Panc1 (cell line): Measurements from ENCODE around the gene SHQ1. TPM values are rescaled to one million over a fixed set of nuclear protein-coding genes. Genes with fewer than 3 reads are reported as not detected.

Source experiments
- ATAC-seq: fragments of 200-7000 bp; cut with Tn5 transposase; 2 replicates; pipeline ENCODE4 v1.9.1; 2020; ENCODE audit warnings: mild to moderate bottlenecking, moderate library complexity
- BruUV-seq: library from RNA; stranded (reverse); fragments of 400-500 nt; replicated peaks from 2 replicates; lab custom pipeline; 2021; lab: Mats Ljungman, UMichigan
- CTCF ChIA-PET: fragments of 300-600 bp; sonication (Branson Sonifier 250); formaldehyde crosslinking; loops from one replicate; lab custom pipeline; 2022; ENCODE audit warnings: antibody characterized with exemption; lab: Charles Lee
- POLR2A ChIA-PET: fragments of 300-600 bp; sonication (Branson Sonifier 250); formaldehyde crosslinking; loops from one replicate; lab custom pipeline; 2022; ENCODE audit warnings: antibody characterized with exemption; lab: Charles Lee
- DNase-seq: peaks from one replicate; pipeline ENCODE4 v3.0.0-alpha.2; 2010; ENCODE audit warnings: low read depth, low spot score
- H3K27ac ChIP-seq: 2 replicates; pipeline ENCODE4 v1.5.1; 2011; ENCODE audit warnings: mild to moderate bottlenecking, low read length, inconsistent platforms
- H3K27me3 ChIP-seq: fragments of 200-500 bp; sonication (Bioruptor generic); 2 replicates; pipeline ENCODE4 v1.6.0; 2014; ENCODE audit warnings: low read length, inconsistent platforms; ENCODE audit not compliant: control insufficient read depth, insufficient read depth
- H3K36me3 ChIP-seq: fragments of 200-500 bp; sonication (Bioruptor generic); 2 replicates; pipeline ENCODE4 v1.5.1; 2014; ENCODE audit warnings: inconsistent platforms, mild to moderate bottlenecking, low read length, moderate library complexity; ENCODE audit not compliant: control insufficient read depth, insufficient read depth
- H3K4me1 ChIP-seq: 2 replicates; pipeline ENCODE4 v1.5.1; 2011; ENCODE audit warnings: inconsistent platforms, mild to moderate bottlenecking, low read length, moderate library complexity; ENCODE audit not compliant: control insufficient read depth, insufficient read depth
- H3K4me3 ChIP-seq, 2 experiments: 2 replicates each; pipeline ENCODE4 v1.5.1; 2011 to 2012; ENCODE audit warnings: low read depth in 2 of 2, low read length in 2 of 2, mild to moderate bottlenecking in 2 of 2, inconsistent platforms in 1 of 2, moderate library complexity in 1 of 2
- H3K9me3 ChIP-seq: fragments of 200-500 bp; sonication (Bioruptor generic); 2 replicates; pipeline ENCODE4 v1.5.1; 2014; ENCODE audit warnings: low read depth, mild to moderate bottlenecking, inconsistent platforms, low read length, moderate library complexity; ENCODE audit not compliant: control insufficient read depth, insufficient read depth
- POLR2AphosphoS5 ChIP-seq: IDR thresholded peaks from 2 replicates; pipeline ENCODE4 v1.6.1; 2012; ENCODE audit warnings: mild to moderate bottlenecking, low read depth, low read length, moderate library complexity
- SIN3A ChIP-seq: IDR thresholded peaks from 2 replicates; pipeline ENCODE4 v1.6.1; 2012; ENCODE audit warnings: low read depth, mild to moderate bottlenecking, low read length, moderate library complexity, borderline replicate concordance; ENCODE audit not compliant: insufficient read depth
- TCF7L2 ChIP-seq: IDR thresholded peaks from 2 replicates; pipeline ENCODE4 v1.6.1; 2011; ENCODE audit warnings: mild to moderate bottlenecking, low read depth, low read length, inconsistent platforms
- in situ Hi-C: cut with HindIII; loops from 2 replicates; pipeline ENCODE4 v1.10.0; 2016; ENCODE audit warnings: low sequenced_read_pairs, low pct_unique_long_range_greater_than_20kb
- intact Hi-C: fragments of 100-400 bp; cut with micrococcal nuclease; formaldehyde crosslinking; loops from one replicate; pipeline ENCODE4 v1.10.0; 2022; ENCODE audit not compliant: unreplicated experiment
- total RNA-seq: library from RNA; stranded (reverse); gene quantifications from one replicate; pipeline ENCODE4 v1.2.1, GENCODE V29; 2021; ENCODE audit not compliant: unreplicated experiment
- TF ChIP-seq, protein P1 (sequence below), 2 experiments: IDR thresholded peaks; 2 replicates each; pipeline ENCODE4 v1.6.1; 2011 to 2012; ENCODE audit warnings: low read depth in 2 of 2, control low read depth in 1 of 2, low read length in 1 of 2, mild to moderate bottlenecking in 1 of 2, moderate library complexity in 1 of 2; ENCODE audit not compliant: insufficient read depth in 1 of 2
- TF ChIP-seq, protein P2 (sequence below): fragments of 450-650 bp; IDR thresholded peaks from 2 replicates; pipeline ENCODE4 v1.5.1; 2017; ENCODE audit warnings: mild to moderate bottlenecking

The SHQ1 gene
- total RNA-seq, 1 experiment from 2014 or later: 21.0 TPM

DNA sequence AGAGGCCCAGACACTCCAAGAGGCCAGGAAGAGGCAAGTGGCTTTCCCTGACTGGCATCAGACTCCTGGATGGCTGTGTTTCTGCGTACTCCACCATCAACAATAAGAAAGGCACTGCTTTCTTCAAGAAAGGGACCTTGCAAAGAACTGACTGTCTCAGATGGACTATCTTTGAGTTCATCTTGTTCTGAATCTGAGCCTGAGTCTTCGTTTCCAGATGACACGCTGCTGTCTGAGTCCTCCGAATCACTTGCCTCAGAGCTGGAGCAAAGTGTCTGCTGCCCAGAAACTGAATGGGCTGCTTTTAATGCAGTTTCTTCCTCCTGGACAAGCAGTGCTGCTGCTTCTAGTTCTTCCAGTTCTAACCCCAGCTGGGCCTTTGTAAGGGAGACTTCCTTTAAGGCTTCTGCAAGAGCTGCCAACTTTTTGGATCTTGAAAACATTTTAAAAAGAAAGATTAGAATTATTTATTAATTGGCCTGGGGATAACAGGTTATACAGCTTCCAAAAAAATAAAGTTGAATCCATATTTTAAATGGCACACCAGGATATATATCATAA is 97.8 kb downstream of the SHQ1 start:
- CTCF ChIA-PET: no interaction called here
- TF ChIP-seq SIN3A (no peak), TCF7L2 (no peak), POLR2AphosphoS5 (no peak)
- TF ChIP-seq, protein P1, sequence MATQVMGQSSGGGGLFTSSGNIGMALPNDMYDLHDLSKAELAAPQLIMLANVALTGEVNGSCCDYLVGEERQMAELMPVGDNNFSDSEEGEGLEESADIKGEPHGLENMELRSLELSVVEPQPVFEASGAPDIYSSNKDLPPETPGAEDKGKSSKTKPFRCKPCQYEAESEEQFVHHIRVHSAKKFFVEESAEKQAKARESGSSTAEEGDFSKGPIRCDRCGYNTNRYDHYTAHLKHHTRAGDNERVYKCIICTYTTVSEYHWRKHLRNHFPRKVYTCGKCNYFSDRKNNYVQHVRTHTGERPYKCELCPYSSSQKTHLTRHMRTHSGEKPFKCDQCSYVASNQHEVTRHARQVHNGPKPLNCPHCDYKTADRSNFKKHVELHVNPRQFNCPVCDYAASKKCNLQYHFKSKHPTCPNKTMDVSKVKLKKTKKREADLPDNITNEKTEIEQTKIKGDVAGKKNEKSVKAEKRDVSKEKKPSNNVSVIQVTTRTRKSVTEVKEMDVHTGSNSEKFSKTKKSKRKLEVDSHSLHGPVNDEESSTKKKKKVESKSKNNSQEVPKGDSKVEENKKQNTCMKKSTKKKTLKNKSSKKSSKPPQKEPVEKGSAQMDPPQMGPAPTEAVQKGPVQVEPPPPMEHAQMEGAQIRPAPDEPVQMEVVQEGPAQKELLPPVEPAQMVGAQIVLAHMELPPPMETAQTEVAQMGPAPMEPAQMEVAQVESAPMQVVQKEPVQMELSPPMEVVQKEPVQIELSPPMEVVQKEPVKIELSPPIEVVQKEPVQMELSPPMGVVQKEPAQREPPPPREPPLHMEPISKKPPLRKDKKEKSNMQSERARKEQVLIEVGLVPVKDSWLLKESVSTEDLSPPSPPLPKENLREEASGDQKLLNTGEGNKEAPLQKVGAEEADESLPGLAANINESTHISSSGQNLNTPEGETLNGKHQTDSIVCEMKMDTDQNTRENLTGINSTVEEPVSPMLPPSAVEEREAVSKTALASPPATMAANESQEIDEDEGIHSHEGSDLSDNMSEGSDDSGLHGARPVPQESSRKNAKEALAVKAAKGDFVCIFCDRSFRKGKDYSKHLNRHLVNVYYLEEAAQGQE (IDR thresholded peaks at IDR 0.05; ENCODE audit: insufficient read depth in 1 of 2, low read depth in 2 of 2, low read length in 1 of 2): no peak
- TF ChIP-seq, protein P2, sequence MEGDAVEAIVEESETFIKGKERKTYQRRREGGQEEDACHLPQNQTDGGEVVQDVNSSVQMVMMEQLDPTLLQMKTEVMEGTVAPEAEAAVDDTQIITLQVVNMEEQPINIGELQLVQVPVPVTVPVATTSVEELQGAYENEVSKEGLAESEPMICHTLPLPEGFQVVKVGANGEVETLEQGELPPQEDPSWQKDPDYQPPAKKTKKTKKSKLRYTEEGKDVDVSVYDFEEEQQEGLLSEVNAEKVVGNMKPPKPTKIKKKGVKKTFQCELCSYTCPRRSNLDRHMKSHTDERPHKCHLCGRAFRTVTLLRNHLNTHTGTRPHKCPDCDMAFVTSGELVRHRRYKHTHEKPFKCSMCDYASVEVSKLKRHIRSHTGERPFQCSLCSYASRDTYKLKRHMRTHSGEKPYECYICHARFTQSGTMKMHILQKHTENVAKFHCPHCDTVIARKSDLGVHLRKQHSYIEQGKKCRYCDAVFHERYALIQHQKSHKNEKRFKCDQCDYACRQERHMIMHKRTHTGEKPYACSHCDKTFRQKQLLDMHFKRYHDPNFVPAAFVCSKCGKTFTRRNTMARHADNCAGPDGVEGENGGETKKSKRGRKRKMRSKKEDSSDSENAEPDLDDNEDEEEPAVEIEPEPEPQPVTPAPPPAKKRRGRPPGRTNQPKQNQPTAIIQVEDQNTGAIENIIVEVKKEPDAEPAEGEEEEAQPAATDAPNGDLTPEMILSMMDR: no peak
- DNase-seq (no peak), ATAC-seq (no peak)
- BruUV-seq: no TSS peak
- POLR2A ChIA-PET: no interaction called here
- Histone ChIP-seq H3K27ac (no peak overlapping the region), H3K27me3 (no peaks in the 10 kb centered on the region), H3K9me3 (no peaks in the 10 kb centered on the region), H3K36me3 (no peaks in the 10 kb centered on the region), H3K4me1 (no peaks in the 10 kb centered on the region), H3K4me3 (no peak overlapping the region)
- intact Hi-C loops: no loop called here
- in situ Hi-C loops: no loop called here

DNA sequence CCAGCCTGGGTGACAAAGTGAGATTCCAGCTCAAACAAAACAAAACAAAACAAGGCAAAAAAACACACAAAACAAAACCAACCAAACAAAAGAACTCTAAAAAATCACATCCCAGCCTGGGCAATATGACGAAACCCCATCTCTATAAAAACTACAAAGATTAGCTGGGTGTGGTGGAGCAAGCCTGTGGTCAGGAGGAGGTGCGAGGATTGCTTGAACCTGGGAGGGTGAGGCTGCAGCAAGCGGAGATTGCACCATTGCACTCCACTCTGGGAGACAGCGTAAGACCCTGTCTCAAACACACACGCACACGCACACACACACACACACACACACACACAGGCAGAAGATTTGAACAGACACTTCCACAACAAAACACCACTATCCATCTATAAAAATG is 99.6 kb downstream of the SHQ1 start:
- CTCF ChIA-PET: no interaction called here
- intact Hi-C loops: no loop called here
- POLR2A ChIA-PET: interaction anchor here (0.7 kb wide), 1 partner anchor 10 kb away, joined by 4 read pairs; no protein-coding TSS in a partner anchor

More for the DNA sequence above, 99.6 kb downstream of the SHQ1 start:
- in situ Hi-C loops: no loop called here
- Histone ChIP-seq H3K27ac (no peak overlapping the region), H3K4me1 (no peaks in the 10 kb centered on the region), H3K9me3 (no peaks in the 10 kb centered on the region), H3K27me3 (no peaks in the 10 kb centered on the region), H3K4me3 (no peak overlapping the region), H3K36me3 (no peaks in the 10 kb centered on the region)
- TF ChIP-seq, protein P2: no peak
- no peak for TF ChIP-seq TCF7L2
- TF ChIP-seq, protein P1 (IDR thresholded peaks at IDR 0.05; ENCODE audit: insufficient read depth in 1 of 2, low read depth in 2 of 2, low read length in 1 of 2): no peak
- TF ChIP-seq SIN3A: no peak
- TF ChIP-seq POLR2AphosphoS5: no peak
- BruUV-seq: no TSS peak
- ATAC-seq: no peak
- DNase-seq: no peak
